OCI-LY3 (cell line): ENCODE data around the gene UGT3A1.

Experiments used
- CTCF ChIP-seq: fragments of 200-600, 300-600 bp; sonication (generic); IDR thresholded peaks from 2 replicates; pipeline ENCODE4 v1.5.1; 2014; ENCODE audit warnings: antibody characterized with exemption, low read length, low read depth
- EZH2phosphoT487 ChIP-seq: fragments of 200-600 bp; shearing (Covaris generic); IDR thresholded peaks from 2 replicates; pipeline ENCODE4 v1.6.1; 2018; ENCODE audit warnings: antibody characterized with exemption, mixed run types, low read depth

GRCh38 chr5:36033047-36033446 lies 41.9 kb upstream of the UGT3A1 start:
- no peak for TF ChIP-seq CTCF
- TF ChIP-seq EZH2phosphoT487, result no peak
